ENCODE data around the gene TCP11.
"Not testable (repeated sequence)": the region's sequence is repeated elsewhere in the genome, so short reads cannot be mapped to it uniquely, and the experiment has no call there.

Gene TCP11

DNA sequence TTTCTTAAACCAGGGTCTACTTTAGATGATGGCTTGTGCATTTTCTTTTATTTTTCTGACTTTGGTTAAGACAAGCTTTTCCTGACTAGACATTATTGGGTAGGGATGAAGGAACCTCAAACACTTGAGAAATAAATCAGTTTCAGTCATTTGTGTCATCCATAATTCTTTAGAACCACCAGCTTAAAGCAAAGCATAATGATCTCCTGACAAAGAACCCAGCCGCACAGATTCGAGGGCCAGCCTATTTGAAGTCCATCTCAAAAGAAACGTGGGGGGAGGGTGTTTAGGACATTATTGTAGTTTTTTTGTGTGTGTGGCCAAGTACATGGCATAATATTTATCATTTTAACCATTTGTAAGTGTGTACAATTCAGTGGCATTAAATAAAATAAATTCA lies 6.3 kb upstream of the TCP11 start:
- no peak for DNase-seq (ENCODE audit: low spot score)
- Mint-ChIP-seq H3K9me3 (no peaks in the 10 kb centered on the region), H3K27me3 (ENCODE audit: low read depth) (peaks cover 2% of the 10 kb centered on the region), H3K4me1 (ENCODE audit: low read depth) (peaks cover 22% of the 10 kb centered on the region), H3K4me3 (no peak overlapping the region), H3K36me3 (ENCODE audit: low read depth) (no peaks in the 10 kb centered on the region), H3K27ac (no peak overlapping the region)

DNA sequence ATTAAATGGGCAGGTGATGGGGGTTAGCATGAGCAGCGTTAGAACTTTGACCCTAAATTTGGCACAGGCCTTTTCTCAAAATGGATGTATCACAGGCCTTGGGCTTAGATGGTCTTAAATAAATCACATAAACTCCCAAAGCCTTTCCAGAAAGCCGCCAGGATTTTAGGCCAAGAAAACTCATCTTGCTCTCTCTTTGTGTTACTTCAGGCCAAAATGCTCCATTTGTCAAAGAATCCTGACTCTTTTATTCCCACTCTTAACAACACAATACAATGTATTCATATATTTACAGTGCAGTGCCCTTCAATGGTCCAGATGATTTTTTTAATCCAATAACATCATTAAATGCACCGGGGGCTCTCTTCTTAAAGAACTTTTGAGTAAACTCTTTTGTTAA lies 5.9 kb upstream of the TCP11 start:
- Mint-ChIP-seq H3K4me3 (no peak overlapping the region), H3K27me3 (ENCODE audit: low read depth) (peaks cover 2% of the 10 kb centered on the region), H3K4me1 (ENCODE audit: low read depth) (peaks cover 22% of the 10 kb centered on the region), H3K27ac (no peak overlapping the region), H3K36me3 (ENCODE audit: low read depth) (no peaks in the 10 kb centered on the region), H3K9me3 (no peaks in the 10 kb centered on the region)
- DNase-seq (ENCODE audit: low spot score): no peak

DNA sequence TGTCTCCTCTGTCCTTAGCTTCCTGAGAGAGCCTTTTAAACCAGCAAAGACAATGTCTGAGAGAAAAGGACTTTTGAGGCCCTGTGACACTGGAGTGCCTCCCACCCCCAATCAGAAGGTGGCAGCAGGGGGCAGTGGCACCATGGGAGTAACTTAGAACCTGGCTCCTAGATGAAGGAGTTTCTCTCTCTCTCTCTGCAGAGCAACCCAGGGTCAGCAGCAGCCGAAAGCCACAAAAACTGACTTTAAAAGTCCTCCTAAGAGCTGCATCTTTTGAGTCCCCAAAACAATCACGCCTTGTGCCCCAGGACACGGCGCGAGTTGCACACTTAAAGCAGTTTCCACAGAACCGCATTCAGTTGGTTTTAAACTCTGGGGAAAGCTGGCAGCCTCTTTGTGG lies 5.3 kb upstream of the TCP11 start:
- Mint-ChIP-seq H3K9me3 (no peaks in the 10 kb centered on the region), H3K36me3 (ENCODE audit: low read depth) (no peaks in the 10 kb centered on the region), H3K4me3 (no peak overlapping the region), H3K27ac (no peak overlapping the region), H3K27me3 (ENCODE audit: low read depth) (peaks cover 5% of the 10 kb centered on the region), H3K4me1 (ENCODE audit: low read depth) (peaks cover 25% of the 10 kb centered on the region)
- peak; percentile 15 for DNase-seq (ENCODE audit: low spot score)

DNA sequence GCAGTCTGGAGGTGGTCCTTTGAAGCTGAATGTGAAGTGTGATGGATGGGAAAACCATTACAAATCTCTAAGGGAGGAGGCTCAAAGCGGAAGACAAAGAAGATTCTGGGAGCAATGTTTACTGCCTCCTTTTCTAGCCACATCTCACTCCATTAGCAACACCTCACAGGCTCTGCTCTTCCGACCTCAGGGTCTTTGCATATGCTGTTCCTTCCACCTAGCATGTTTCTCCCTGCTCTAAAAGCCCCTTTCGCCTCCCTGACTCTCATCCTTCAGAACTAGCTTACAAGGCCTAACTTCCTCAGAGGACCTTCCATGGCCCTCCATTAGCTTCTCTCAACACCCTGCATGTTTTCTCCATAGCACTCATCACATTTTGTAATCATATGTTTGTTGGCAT lies 4.6 kb upstream of the TCP11 start:
- Mint-ChIP-seq H3K4me1 (ENCODE audit: low read depth) (peaks cover 25% of the 10 kb centered on the region), H3K4me3 (no peak overlapping the region), H3K27ac (no peak overlapping the region), H3K36me3 (ENCODE audit: low read depth) (no peaks in the 10 kb centered on the region), H3K27me3 (ENCODE audit: low read depth) (peaks cover 6% of the 10 kb centered on the region), H3K9me3 (no peaks in the 10 kb centered on the region)
- no peak for DNase-seq (ENCODE audit: low spot score)

DNA sequence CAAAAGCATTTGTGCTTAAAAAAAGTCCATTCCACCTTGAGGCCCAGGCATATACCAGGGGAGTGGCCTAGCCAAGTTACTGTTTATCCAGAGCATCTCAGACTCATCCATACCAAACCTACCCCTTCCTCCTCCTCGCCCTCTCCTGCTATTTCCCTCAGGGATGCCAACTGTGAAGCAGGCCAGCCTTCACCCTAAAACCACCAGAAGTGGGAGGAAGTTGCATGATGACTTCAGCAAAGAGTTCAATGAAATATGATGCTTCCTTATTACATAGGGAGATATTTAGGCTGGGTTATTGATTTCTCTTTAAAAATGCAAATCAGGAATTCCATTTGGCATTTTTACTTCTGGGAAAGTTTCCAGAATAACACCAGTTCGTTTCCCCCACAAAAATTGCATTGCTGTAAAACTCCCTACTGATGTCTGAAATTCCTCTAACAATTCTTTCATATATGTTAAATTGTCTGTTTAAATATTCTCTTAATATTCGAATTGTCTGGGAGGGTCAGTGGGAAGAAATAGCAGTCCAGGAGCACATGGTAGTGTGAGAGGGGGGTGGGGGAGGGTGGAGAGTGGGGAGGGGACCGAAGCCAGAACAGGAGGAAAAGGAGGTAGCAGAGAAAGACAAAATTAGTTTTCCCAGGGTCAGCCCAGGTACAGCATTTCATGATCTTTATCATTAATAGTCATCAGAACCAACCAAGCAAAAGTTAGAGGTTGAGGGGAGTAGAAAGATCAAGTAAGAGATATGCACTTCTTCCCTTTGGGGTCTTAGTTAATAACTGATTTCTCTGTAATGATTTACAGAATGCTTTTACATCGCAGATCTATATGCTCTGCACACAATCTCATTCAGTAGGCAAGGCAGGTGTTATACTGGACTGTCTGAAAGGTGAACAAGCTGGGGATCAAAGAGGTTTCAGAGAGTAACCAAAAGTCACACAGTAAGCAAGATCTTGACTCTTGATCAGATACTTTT lies 1.7 kb upstream of the TCP11 start:
- peaks cover 29% of the 10 kb centered on the region for H3K27me3 Mint-ChIP-seq (ENCODE audit: low read depth)
- peaks cover 13% of the 10 kb centered on the region for H3K4me1 Mint-ChIP-seq (ENCODE audit: low read depth)
- H3K9me3 Mint-ChIP-seq: no peaks in the 10 kb centered on the region
- H3K4me3 Mint-ChIP-seq: no peak overlapping the region
- no peaks in the 10 kb centered on the region for H3K36me3 Mint-ChIP-seq (ENCODE audit: low read depth)
- DNase-seq (ENCODE audit: low spot score): no peak
- no peak overlapping the region for H3K27ac Mint-ChIP-seq

DNA sequence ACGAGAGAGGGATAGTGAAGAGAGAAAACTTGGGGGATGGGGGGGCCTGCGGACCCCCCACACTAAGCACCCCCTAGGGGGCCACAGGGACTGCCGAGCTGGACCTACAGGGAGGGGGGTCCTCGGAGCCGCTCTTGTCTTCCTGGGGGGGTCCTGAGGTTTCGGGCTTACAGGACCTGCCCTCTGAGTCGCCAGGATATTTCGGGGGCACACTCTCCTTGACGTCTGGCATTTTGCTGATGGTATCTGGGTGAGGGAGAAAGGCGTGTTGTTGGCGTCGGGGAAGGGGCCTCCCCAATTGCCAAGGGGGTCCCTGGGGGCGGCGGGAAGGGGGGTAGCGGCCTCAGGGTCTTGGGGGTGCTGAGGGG lies 516 bp downstream of the TCP11 start:
- DNase-seq (ENCODE audit: low spot score): no peak
- no peaks in the 10 kb centered on the region for H3K36me3 Mint-ChIP-seq (ENCODE audit: low read depth)
- H3K27me3 Mint-ChIP-seq (ENCODE audit: low read depth): peaks cover 37% of the 10 kb centered on the region
- H3K4me1 Mint-ChIP-seq (ENCODE audit: low read depth): peaks cover 8% of the 10 kb centered on the region
- peak overlapping the region; percentile 11 for H3K4me3 Mint-ChIP-seq
- no peak overlapping the region for H3K27ac Mint-ChIP-seq
- no peaks in the 10 kb centered on the region for H3K9me3 Mint-ChIP-seq

DNA sequence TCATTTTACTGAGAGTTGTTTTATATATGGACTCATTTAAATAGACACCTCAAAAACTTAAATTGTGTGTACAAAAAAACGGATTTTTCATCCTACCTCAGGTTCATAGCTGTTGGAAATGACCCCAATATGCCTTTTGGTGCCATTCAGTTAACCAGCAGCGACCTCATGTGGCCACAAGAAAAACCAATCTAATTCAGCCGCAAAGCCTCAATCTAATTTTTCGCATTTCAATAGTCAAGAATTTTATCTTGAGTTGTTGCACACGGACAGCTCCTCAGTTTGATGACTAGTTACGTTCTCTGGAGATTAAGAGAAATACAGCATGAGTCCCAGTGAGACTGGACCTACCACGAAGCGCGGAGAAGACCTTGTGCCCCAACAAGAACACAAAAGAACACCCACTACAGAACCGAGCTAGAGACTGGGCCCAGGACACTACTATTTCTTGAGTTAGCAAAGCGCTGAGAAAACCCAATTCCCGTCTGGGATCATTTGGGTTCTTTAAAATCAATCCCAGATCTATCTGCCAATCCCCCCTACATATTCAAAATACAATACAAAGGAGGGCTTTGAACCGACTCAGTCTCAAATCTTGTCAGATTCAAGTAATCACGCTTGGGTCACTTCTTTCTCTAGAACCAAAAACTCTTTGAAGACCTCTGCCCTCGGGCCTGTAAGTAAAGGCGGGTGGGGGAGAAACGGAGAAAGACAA lies 1.1 kb downstream of the TCP11 start:
- peak; percentile 22 for DNase-seq (ENCODE audit: low spot score)
- Mint-ChIP-seq H3K27me3 (ENCODE audit: low read depth) (peaks cover 37% of the 10 kb centered on the region), H3K27ac (no peak overlapping the region), H3K36me3 (ENCODE audit: low read depth) (no peaks in the 10 kb centered on the region), H3K4me3 (peak overlapping the region; percentile 11), H3K4me1 (ENCODE audit: low read depth) (peaks cover 8% of the 10 kb centered on the region), H3K9me3 (no peaks in the 10 kb centered on the region)

DNA sequence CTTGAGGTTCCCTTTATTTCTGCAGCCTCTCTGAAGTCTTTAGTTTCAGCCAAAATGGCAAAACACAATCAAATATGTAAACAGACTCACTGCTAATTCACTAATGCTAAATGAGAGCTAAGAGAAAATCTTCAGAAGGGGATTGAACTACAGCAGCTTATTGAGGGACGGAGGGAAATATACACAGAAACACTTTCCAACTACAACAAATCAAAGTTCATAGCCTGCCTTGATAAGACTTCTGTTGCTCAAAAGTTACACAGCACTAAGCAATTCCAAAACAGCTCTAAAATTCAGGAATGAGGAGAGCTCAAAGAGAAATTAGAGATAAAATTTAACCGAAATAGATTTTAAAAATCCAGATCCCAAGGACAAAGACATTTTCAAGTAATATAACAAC lies 1.7 kb downstream of the TCP11 start:
- no peak for DNase-seq (ENCODE audit: low spot score)
- no peak overlapping the region for H3K4me3 Mint-ChIP-seq
- H3K36me3 Mint-ChIP-seq (ENCODE audit: low read depth): no peaks in the 10 kb centered on the region
- no peak overlapping the region for H3K27ac Mint-ChIP-seq
- H3K9me3 Mint-ChIP-seq: no peaks in the 10 kb centered on the region
- H3K4me1 Mint-ChIP-seq (ENCODE audit: low read depth): peaks cover 8% of the 10 kb centered on the region
- H3K27me3 Mint-ChIP-seq (ENCODE audit: low read depth): peaks cover 37% of the 10 kb centered on the region

DNA sequence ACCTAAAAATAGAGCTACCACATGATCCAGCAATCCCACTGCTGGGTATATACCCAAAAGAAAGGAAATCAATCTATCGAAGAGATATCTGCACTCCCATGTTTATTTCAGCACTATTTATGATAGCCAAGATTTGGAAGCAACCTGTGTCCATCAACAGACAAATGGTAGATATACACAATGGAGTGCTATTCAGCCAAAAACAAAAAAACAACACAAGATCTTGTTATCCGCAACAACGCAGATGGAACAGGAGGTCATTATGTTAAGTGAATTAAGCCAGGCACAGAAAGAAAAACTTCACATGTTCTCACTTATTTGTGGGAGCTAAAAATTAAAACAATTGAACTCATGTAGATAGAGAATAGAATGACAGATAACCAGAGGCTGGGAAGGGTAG lies 2.9 kb downstream of the TCP11 start:
- not testable (repeated sequence) for H3K36me3 Mint-ChIP-seq (ENCODE audit: low read depth); H3K27ac Mint-ChIP-seq; H3K9me3 Mint-ChIP-seq; H3K4me1 Mint-ChIP-seq (ENCODE audit: low read depth); H3K4me3 Mint-ChIP-seq; DNase-seq (ENCODE audit: low spot score)
- peaks cover 37% of the 10 kb centered on the region for H3K27me3 Mint-ChIP-seq (ENCODE audit: low read depth)

DNA sequence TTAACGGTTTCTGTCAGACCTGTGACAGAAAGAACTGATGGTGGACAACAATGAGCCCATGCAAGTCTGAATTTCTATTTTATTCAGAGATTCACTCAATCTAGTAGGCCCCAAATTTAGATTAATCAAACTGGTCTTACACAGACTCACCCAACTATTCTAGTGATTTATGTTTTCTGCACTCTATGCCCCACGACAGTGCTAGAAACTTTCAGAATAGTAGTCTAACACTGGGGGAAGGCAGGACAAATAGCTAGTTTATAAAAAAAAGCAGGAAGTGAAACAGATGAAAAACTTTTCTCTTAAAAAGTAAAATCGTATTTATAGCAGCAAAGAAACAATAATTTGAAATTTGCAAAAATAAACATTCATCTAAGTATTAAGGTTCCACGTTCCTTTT lies 5.0 kb downstream of the TCP11 start:
- no peaks in the 10 kb centered on the region for H3K36me3 Mint-ChIP-seq (ENCODE audit: low read depth)
- DNase-seq (ENCODE audit: low spot score): no peak
- no peaks in the 10 kb centered on the region for H3K9me3 Mint-ChIP-seq
- H3K27ac Mint-ChIP-seq: no peak overlapping the region
- no peak overlapping the region for H3K4me3 Mint-ChIP-seq
- H3K27me3 Mint-ChIP-seq (ENCODE audit: low read depth): peaks cover 39% of the 10 kb centered on the region
- peaks cover 3% of the 10 kb centered on the region for H3K4me1 Mint-ChIP-seq (ENCODE audit: low read depth)

DNA sequence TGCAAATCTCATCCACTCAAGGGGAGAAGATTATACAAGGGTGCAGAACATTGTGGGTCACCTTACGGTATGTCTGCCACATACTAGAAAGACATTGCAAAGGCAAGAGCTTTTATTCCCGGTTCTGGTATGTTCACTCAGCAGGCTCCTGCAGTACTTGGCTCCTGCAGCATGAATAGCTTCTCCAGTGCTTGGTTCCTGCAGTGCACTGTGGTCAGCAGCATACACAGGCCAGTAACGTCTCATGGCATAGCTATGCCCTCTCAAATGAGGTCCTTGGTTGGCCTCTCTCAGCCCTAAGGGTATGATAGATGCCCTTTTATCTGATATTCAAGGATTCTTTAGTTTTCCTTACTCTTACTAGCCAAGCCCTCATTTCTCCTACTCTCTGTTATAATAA lies 12.6 kb downstream of the TCP11 start:
- Mint-ChIP-seq H3K36me3 (ENCODE audit: low read depth) (no peaks in the 10 kb centered on the region), H3K4me3 (no peak overlapping the region), H3K4me1 (ENCODE audit: low read depth) (no peaks in the 10 kb centered on the region), H3K27ac (no peak overlapping the region), H3K9me3 (no peaks in the 10 kb centered on the region), H3K27me3 (ENCODE audit: low read depth) (peaks cover 34% of the 10 kb centered on the region)
- DNase-seq (ENCODE audit: low spot score): no peak

DNA sequence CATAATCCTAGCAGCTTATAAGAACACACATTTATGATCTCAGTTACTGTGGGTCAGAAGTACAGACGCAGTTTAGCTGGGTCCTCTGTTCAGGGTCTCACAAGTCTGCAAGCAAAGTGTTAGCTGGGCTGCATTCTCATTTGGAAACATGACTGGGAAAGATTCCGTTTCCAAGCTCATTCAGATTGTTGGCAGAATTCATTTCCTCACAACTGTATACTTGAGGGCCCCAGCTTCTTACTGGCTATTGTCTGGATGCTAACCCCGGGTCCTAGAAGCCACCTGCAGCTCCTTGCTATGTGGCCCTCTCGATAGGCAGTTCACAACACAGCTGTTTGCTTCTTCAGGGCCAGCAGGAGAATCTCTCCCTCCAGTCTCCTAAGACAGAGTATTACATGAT lies 13.1 kb downstream of the TCP11 start:
- Mint-ChIP-seq H3K4me1 (ENCODE audit: low read depth) (no peaks in the 10 kb centered on the region), H3K36me3 (ENCODE audit: low read depth) (no peaks in the 10 kb centered on the region), H3K27ac (no peak overlapping the region), H3K27me3 (ENCODE audit: low read depth) (peaks cover 34% of the 10 kb centered on the region), H3K9me3 (no peaks in the 10 kb centered on the region), H3K4me3 (no peak overlapping the region)
- no peak for DNase-seq (ENCODE audit: low spot score)

DNA sequence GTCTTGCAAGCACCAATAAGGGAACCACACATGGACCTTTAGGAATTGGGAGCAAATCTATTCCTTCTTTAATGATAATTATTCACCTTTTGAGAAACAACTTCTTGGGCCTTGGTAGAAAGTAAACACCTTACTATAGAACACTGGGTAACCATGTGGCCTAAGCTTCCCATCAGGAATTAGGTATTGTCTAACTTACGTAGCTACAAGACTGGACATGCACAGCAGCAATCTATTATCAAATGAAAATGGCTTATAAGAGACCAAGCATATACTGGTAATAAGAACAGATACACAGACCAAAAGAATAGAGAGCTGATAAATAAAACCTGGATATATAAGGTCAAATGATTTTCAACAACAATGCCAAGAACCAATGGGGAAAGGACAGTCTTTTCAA lies 16.8 kb downstream of the TCP11 start:
- H3K4me3 Mint-ChIP-seq: no peak overlapping the region
- H3K27me3 Mint-ChIP-seq (ENCODE audit: low read depth): peaks cover 30% of the 10 kb centered on the region
- H3K36me3 Mint-ChIP-seq (ENCODE audit: low read depth): no peaks in the 10 kb centered on the region
- H3K4me1 Mint-ChIP-seq (ENCODE audit: low read depth): no peaks in the 10 kb centered on the region
- no peak overlapping the region for H3K27ac Mint-ChIP-seq
- DNase-seq (ENCODE audit: low spot score): no peak
- H3K9me3 Mint-ChIP-seq: no peaks in the 10 kb centered on the region

DNA sequence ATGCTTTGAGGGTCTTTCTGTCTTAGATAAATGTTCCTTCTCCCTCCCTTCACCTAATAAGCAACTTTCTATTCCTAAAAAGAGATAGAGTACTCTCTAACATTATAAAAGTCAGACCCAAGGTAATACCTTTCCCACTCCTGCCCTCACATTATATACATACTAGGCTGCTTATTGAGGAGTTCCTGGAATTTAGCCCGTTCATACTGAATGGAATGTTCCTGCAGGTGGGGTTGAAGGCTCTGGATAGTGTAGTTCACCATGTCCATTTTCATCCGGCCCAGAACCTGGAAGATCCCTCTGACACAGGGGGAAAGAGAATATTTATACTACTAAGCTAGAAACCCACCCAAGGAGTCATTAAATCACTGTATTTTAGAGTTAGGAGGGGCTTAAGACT lies 20.4 kb downstream of the TCP11 start:
- Mint-ChIP-seq H3K27me3 (ENCODE audit: low read depth) (peaks cover 15% of the 10 kb centered on the region), H3K27ac (no peak overlapping the region), H3K4me1 (ENCODE audit: low read depth) (no peaks in the 10 kb centered on the region), H3K36me3 (ENCODE audit: low read depth) (no peaks in the 10 kb centered on the region), H3K9me3 (no peaks in the 10 kb centered on the region), H3K4me3 (no peak overlapping the region)
- no peak for DNase-seq (ENCODE audit: low spot score)

Measured in T-helper 2 cell treated with Interferon-gamma antibody and Interleukin-4, amounts not matched to agents 5 μg/mL and 100 μg/mL, for 36 hours (primary cell).